Fibroblast of pulmonary artery (primary cell): ENCODE measurements around the gene RBM19.

Source experiments
- DNase-seq: peaks from one replicate; pipeline ENCODE4 v3.0.0-alpha.2; 2010; ENCODE audit warnings: low read depth
- H3K4me3 ChIP-seq: replicated peaks from 2 replicates; pipeline ENCODE4 v1.5.1; 2011; ENCODE audit warnings: low read depth, mild to moderate bottlenecking, control low read depth, low read length, moderate library complexity
- CTCF ChIP-seq: IDR thresholded peaks from 2 replicates; pipeline ENCODE4 v1.5.1; 2011; ENCODE audit warnings: mild to moderate bottlenecking, control low read depth, low read length, inconsistent platforms; ENCODE audit errors: missing control alignments

The RBM19 gene

GRCh38 chr12:113870035-113870434, 96.1 kb downstream of the RBM19 start:
- no peak overlapping the region for H3K4me3 ChIP-seq
- no peak for DNase-seq
- TF ChIP-seq CTCF = no peak

- no peak overlapping the region for H3K4me3 ChIP-seq
- no peak for DNase-seq
- TF ChIP-seq CTCF = no peak
Observed at GRCh38 chr12:113868365-113868764, 97.8 kb downstream of the RBM19 start.

- peak; percentile 34 for DNase-seq
- no peak overlapping the region for H3K4me3 ChIP-seq
- TF ChIP-seq CTCF = peak; percentile 59
Observed at GRCh38 chr12:113867258-113867657, 98.9 kb downstream of the RBM19 start.

GRCh38 chr12:113866496-113866895, 99.6 kb downstream of the RBM19 start:
- H3K4me3 ChIP-seq = no peak overlapping the region
- DNase-seq = no peak

GRCh38 chr12:113863455-113863845, 102.7 kb downstream of the RBM19 start:
- H3K4me3 ChIP-seq = peak overlapping the region; percentile 24
- peak; percentile 73 for DNase-seq
- TF ChIP-seq CTCF = no peak

More at GRCh38 chr12:113866496-113866895, 99.6 kb downstream of the RBM19 start:
- no peak for TF ChIP-seq CTCF

GRCh38 chr12:113862590-113863454, 103.3 kb downstream of the RBM19 start:
- H3K4me3 ChIP-seq = peak overlapping the region; percentile 24
- peak; percentile 95 for DNase-seq
- TF ChIP-seq CTCF = no peak

GRCh38 chr12:113861708-113862312, 104.3 kb downstream of the RBM19 start:
- H3K4me3 ChIP-seq = no peak overlapping the region
- DNase-seq = no peak
- TF ChIP-seq CTCF = no peak
